A549 (cell line): Measurements from ENCODE around the gene R3HDM2. TPM values are rescaled to one million over a fixed set of nuclear protein-coding genes. Genes with fewer than 3 reads are reported as not detected.

ENCODE experiments used
- ATAC-seq, 2 experiments: fragments of 200-7000 bp in 1 of 2; fragments of >200 bp in 1 of 2; cut with Nextera tagmentation in 1 of 2; cut with Tn5 transposase in 1 of 2; 3 replicates each; pipeline versions ENCODE4 v1.8.0 to v1.9.1; 2018 to 2020; ENCODE audit warnings: mild to moderate bottlenecking in 1 of 2, moderate library complexity in 1 of 2
- CTCF ChIA-PET: fragments of 300-600 bp; sonication (Branson Sonifier 250); formaldehyde crosslinking; extraction: SDS; loops from one replicate; lab custom pipeline; 2021; ENCODE audit warnings: antibody characterized with exemption, inconsistent platforms; lab: Yijun Ruan, JAX
- POLR2A ChIA-PET: fragments of 350-600 bp; formaldehyde crosslinking; extraction: SDS; loops from one replicate; lab custom pipeline; 2021; ENCODE audit warnings: antibody characterized with exemption, inconsistent platforms; lab: Yijun Ruan, JAX
- DNase-seq, 2 experiments: peaks; one replicate each; pipeline versions ENCODE4 v3.0.0 to v3.0.0-alpha.2; 2011 to 2016; ENCODE audit warnings: low read depth in 1 of 2, low spot score in 1 of 2
- FAIRE-seq: peaks from 2 replicates; lab custom pipeline; 2011; peaks lifted over from hg19 to GRCh38; lab: Jason Lieb, UNC
- H3K27ac ChIP-seq, 2 experiments: fragments of >200 bp; sonication (Bioruptor Twin); formaldehyde crosslinking; 3 replicates each; pipeline ENCODE4 v1.5.1; 2016 to 2017
- H3K4me1 ChIP-seq: fragments of >200 bp; sonication (Bioruptor Twin); formaldehyde crosslinking; 3 replicates; pipeline ENCODE4 v1.6.1; 2016
- H3K4me2 ChIP-seq: fragments of >200 bp; sonication (Bioruptor Twin); formaldehyde crosslinking; 3 replicates; pipeline ENCODE4 v1.6.1; 2016
- H3K4me3 ChIP-seq: fragments of >200 bp; sonication (Bioruptor Twin); formaldehyde crosslinking; 3 replicates; pipeline ENCODE4 v1.5.1; 2016
- H3K9me3 ChIP-seq: fragments of >200 bp; sonication (Bioruptor Twin); formaldehyde crosslinking; 3 replicates; pipeline ENCODE4 v1.6.1; 2016
- BHLHE40 ChIP-seq: IDR thresholded peaks from 2 replicates; pipeline ENCODE4 v1.6.1; 2012; ENCODE audit warnings: low read depth, low read length, inconsistent platforms
- CEBPB ChIP-seq, 2 experiments: fragments of >200 bp in 1 of 2; sonication (Bioruptor Twin) in 1 of 2; formaldehyde crosslinking in 1 of 2; IDR thresholded peaks; 2 replicates each; pipeline ENCODE4 v1.6.1; 2012 to 2016
- CHD2 ChIP-seq: fragments of 150-350 bp; IDR thresholded peaks from 2 replicates; pipeline ENCODE4 v1.6.1; 2014; ENCODE audit warnings: low read length; ENCODE audit not compliant: partially characterized antibody
- EP300 ChIP-seq, 2 experiments: fragments of >200 bp; sonication (Bioruptor Twin); formaldehyde crosslinking; IDR thresholded peaks; 2 replicates in 1 of 2; 3 replicates in 1 of 2; pipeline ENCODE4 v1.6.1; 2016 to 2017
- FOSL2 ChIP-seq, 2 experiments: fragments of 450-650 bp in 1 of 2; fragments of >200 bp in 1 of 2; sonication (Bioruptor Twin) in 1 of 2; formaldehyde crosslinking; IDR thresholded peaks; 2 replicates each; pipeline versions ENCODE4 v1.5.0 to v1.6.1; 2016 to 2020; ENCODE audit warnings: mild to moderate bottlenecking in 1 of 2, moderate library complexity in 1 of 2
- HDAC2 ChIP-seq: fragments of 200-600 bp; sonication (generic); IDR thresholded peaks from 2 replicates; pipeline ENCODE4 v1.6.1; 2016
- HEYL ChIP-seq: fragments of 250-450 bp; sonication (Bioruptor Pico); IDR thresholded peaks from 2 replicates; pipeline ENCODE4 v1.8.0; 2021; ENCODE audit warnings: mild to moderate bottlenecking, moderate library complexity
- HOXB13 ChIP-seq: fragments of 250-450 bp; sonication (Bioruptor Pico); IDR thresholded peaks from 2 replicates; pipeline ENCODE4 v1.5.0; 2020; ENCODE audit warnings: low read depth, mild to moderate bottlenecking, moderate library complexity
- JUN ChIP-seq, 2 experiments: fragments of >200 bp; sonication (Bioruptor Twin); formaldehyde crosslinking; IDR thresholded peaks; 2 replicates in 1 of 2; 3 replicates in 1 of 2; pipeline ENCODE4 v1.6.1; 2016 to 2017
- JUNB ChIP-seq: fragments of >200 bp; sonication (Bioruptor Twin); formaldehyde crosslinking; IDR thresholded peaks from 2 replicates; pipeline ENCODE4 v1.6.1; 2016
- KDM1A ChIP-seq: fragments of 200-600 bp; sonication (generic); IDR thresholded peaks from 2 replicates; pipeline ENCODE4 v1.6.1; 2016; ENCODE audit warnings: low read depth, mild to moderate bottlenecking
- MAFK ChIP-seq: fragments of 450-650 bp; IDR thresholded peaks from 2 replicates; pipeline ENCODE4 v1.6.1; 2014; ENCODE audit not compliant: partially characterized antibody
- MAZ ChIP-seq: fragments of 150-350 bp; IDR thresholded peaks from 2 replicates; pipeline ENCODE4 v1.6.1; 2014; ENCODE audit warnings: antibody characterized with exemption, low read depth, low read length, borderline replicate concordance
- MYC ChIP-seq: IDR thresholded peaks from 2 replicates; pipeline ENCODE4 v1.6.1; 2012; ENCODE audit warnings: mild to moderate bottlenecking, inconsistent platforms, low read length, improper control_type of control experiment, borderline replicate concordance
- RAD21 ChIP-seq, 2 experiments: fragments of >200 bp in 1 of 2; sonication (Bioruptor Twin) in 1 of 2; formaldehyde crosslinking in 1 of 2; IDR thresholded peaks in 1 of 2; conservative IDR thresholded peaks in 1 of 2; 2 replicates in 1 of 2; 3 replicates in 1 of 2; pipeline ENCODE4 v1.6.1; 2012 to 2018; ENCODE audit warnings: inconsistent platforms in 1 of 2
- RARB ChIP-seq: fragments of 250-450 bp; sonication (Bioruptor Pico); IDR thresholded peaks from 2 replicates; pipeline ENCODE4 v1.8.0; 2021; ENCODE audit warnings: mild to moderate bottlenecking, moderate library complexity
- RCOR1 ChIP-seq: fragments of 150-350 bp; IDR thresholded peaks from 2 replicates; pipeline ENCODE4 v1.6.1; 2014; ENCODE audit warnings: antibody characterized with exemption, low read length, low read depth
- RFX5 ChIP-seq: fragments of 450-650 bp; IDR thresholded peaks from 2 replicates; pipeline ENCODE4 v1.7.1; 2014; ENCODE audit warnings: antibody characterized with exemption, mild to moderate bottlenecking, moderate library complexity
- RNF2 ChIP-seq: fragments of 200-600 bp; sonication (generic); IDR thresholded peaks from 2 replicates; pipeline ENCODE4 v1.6.1; 2016; ENCODE audit warnings: low read depth, mild to moderate bottlenecking, antibody characterized with exemption, moderate library complexity, borderline replicate concordance
- SMC3 ChIP-seq: fragments of >200 bp; sonication (Bioruptor Twin); formaldehyde crosslinking; IDR thresholded peaks from 3 replicates; pipeline ENCODE4 v1.6.1; 2018; ENCODE audit warnings: inconsistent platforms
- TP53 ChIP-seq: fragments of 250-450 bp; sonication (Bioruptor Pico); IDR thresholded peaks from 2 replicates; pipeline ENCODE4 v1.5.0; 2021; ENCODE audit warnings: mild to moderate bottlenecking, moderate library complexity
- ZFP36 ChIP-seq: fragments of 450-650 bp; IDR thresholded peaks from 2 replicates; pipeline ENCODE4 v1.6.1; 2014; ENCODE audit warnings: borderline replicate concordance; ENCODE audit not compliant: partially characterized antibody
- ZNF302 ChIP-seq: fragments of 250-450 bp; sonication (Bioruptor Pico); IDR thresholded peaks from 2 replicates; pipeline ENCODE4 v1.9.0; 2021; ENCODE audit warnings: inconsistent platforms, mild to moderate bottlenecking, moderate library complexity
- WGBS: methylation state at CpG from one replicate; pipeline ENCODE4 v1.1.6; 2017; ENCODE audit errors: missing lambda C conversion rate; 5-methylcytosine and 5-hydroxymethylcytosine counted together
- polyA plus RNA-seq, 4 experiments: library from polyadenylated mRNA; depleted of rRNA in 3 of 4; stranded (reverse); fragments of >200 nt; fragmentation: RNase III in 1 of 4; extraction: RNeasy Plus Mini Kit Qiagen cat#74134 plus additional on column Dnase treatment in 1 of 4; gene quantifications; 2 replicates in 3 of 4; 3 replicates in 1 of 4; pipeline ENCODE4 v1.2.3, GENCODE V29; 2011 to 2017
- TF ChIP-seq, protein P1 (sequence below): IDR thresholded peaks from 2 replicates; pipeline ENCODE4 v1.6.1; 2012; ENCODE audit warnings: low read depth, borderline replicate concordance
- TF ChIP-seq, protein P2 (sequence below): fragments of >200 bp; sonication (Bioruptor Twin); formaldehyde crosslinking; IDR thresholded peaks from 3 replicates; pipeline ENCODE4 v1.6.1; 2016
- TF ChIP-seq, protein P3 (sequence below): fragments of 250-450 bp; sonication (Bioruptor Pico); IDR thresholded peaks from 2 replicates; pipeline ENCODE4 v1.5.0; 2021; ENCODE audit warnings: mild to moderate bottlenecking, moderate library complexity, borderline replicate concordance

Gene R3HDM2
- polyA plus RNA-seq, 2 of the 4 experiments (the other 2 are of a cell fraction): 14.0 to 30.6 TPM

DNA sequence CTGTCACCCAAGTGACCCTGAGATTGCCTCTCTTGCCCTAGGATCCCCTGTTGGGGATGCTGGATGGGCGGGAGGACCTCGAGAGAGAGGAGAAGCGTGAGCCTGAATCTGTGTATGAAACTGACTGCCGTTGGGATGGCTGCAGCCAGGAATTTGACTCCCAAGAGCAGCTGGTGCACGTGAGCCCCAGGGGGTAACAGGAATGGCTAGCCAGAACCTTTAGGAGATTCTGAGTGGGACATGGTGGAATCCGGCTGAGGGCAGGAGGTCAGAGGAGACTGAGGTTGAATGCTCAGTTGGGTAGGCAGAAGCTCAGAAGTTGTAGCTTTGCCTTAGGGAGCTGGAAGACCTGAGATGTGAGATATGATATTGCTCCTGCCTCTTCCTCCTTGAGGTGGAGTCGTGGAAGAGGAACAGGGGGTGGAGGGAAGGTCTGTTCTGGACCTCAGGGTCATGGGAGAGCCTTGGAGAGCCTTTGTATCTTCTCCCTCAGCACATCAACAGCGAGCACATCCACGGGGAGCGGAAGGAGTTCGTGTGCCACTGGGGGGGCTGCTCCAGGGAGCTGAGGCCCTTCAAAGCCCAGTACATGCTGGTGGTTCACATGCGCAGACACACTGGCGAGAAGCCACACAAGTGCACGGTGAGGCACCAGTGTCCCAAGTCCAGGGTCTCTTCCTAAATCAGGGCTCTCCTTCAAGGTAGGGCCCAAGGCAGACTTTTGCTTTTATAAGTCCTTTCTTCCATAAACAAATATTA is 35.1 kb upstream of the R3HDM2 start (continued):
- TF ChIP-seq RFX5 (no peak), HOXB13 (CRISPR knock-in tag) (no peak), RCOR1 (no peak), JUNB (no peak), KDM1A (no peak), JUN (IDR thresholded peaks at IDR 0.05) (no peak), FOSL2 (IDR thresholded peaks at IDR 0.05) (no peak), FOSL2 (CRISPR knock-in tag; IDR thresholded peaks at IDR 0.05) (no peak), EP300 (IDR thresholded peaks at IDR 0.05) (no peak)
- TF ChIP-seq, protein P1, sequence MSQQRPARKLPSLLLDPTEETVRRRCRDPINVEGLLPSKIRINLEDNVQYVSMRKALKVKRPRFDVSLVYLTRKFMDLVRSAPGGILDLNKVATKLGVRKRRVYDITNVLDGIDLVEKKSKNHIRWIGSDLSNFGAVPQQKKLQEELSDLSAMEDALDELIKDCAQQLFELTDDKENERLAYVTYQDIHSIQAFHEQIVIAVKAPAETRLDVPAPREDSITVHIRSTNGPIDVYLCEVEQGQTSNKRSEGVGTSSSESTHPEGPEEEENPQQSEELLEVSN: no peak

DNA sequence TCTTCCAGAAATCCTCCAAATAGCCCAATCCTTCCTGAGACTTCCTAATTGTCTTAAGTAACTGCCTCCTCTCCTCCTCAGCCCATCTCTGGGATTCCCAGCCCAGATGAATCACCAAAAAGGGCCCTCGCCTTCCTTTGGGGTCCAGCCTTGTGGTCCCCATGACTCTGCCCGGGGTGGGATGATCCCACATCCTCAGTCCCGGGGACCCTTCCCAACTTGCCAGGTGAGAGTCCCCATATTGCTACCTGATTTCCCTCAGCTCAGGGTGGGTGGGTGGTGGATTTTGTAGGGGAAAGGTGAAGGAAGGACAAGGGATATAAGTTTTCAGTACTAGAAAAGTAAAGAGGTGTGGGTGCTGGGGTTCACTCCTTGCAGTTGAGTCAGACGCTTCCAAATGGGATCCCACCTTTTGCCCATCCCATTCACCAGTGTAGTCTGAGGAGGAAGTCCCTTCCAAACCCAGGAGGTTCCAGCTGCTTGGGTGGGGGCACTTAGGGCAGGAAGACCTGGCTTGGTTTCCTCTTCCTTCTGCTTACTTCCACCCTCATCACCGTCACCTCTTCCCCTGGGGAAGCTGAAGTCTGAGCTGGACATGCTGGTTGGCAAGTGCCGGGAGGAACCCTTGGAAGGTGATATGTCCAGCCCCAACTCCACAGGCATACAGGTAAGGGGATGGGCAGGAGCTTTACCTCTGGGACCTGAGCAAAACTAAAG is 34.3 kb upstream of the R3HDM2 start:
- 92% methylated on average over 6 of the region's 6 CpGs for WGBS
- FAIRE-seq (no peak), DNase-seq (no peak), ATAC-seq (no peak)
- TF ChIP-seq RNF2 (no peak), ZFP36 (no peak), ZNF302 (CRISPR knock-in tag) (no peak), KDM1A (no peak), HEYL (CRISPR knock-in tag) (no peak), HOXB13 (CRISPR knock-in tag) (no peak), TP53 (CRISPR knock-in tag) (no peak), CHD2 (no peak), RAD21 (conservative IDR thresholded peaks at IDR 0.05 in 1 of 2, IDR thresholded peaks at IDR 0.05 in 1 of 2) (no peak), MAFK (no peak), CEBPB (IDR thresholded peaks at IDR 0.05) (no peak), RARB (no peak), MAZ (no peak), BHLHE40 (no peak), MYC (no peak), HDAC2 (no peak), SMC3 (no peak)
- TF ChIP-seq, protein P2, sequence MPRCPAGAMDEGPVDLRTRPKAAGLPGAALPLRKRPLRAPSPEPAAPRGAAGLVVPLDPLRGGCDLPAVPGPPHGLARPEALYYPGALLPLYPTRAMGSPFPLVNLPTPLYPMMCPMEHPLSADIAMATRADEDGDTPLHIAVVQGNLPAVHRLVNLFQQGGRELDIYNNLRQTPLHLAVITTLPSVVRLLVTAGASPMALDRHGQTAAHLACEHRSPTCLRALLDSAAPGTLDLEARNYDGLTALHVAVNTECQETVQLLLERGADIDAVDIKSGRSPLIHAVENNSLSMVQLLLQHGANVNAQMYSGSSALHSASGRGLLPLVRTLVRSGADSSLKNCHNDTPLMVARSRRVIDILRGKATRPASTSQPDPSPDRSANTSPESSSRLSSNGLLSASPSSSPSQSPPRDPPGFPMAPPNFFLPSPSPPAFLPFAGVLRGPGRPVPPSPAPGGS: no peak
- TF ChIP-seq, protein P3, sequence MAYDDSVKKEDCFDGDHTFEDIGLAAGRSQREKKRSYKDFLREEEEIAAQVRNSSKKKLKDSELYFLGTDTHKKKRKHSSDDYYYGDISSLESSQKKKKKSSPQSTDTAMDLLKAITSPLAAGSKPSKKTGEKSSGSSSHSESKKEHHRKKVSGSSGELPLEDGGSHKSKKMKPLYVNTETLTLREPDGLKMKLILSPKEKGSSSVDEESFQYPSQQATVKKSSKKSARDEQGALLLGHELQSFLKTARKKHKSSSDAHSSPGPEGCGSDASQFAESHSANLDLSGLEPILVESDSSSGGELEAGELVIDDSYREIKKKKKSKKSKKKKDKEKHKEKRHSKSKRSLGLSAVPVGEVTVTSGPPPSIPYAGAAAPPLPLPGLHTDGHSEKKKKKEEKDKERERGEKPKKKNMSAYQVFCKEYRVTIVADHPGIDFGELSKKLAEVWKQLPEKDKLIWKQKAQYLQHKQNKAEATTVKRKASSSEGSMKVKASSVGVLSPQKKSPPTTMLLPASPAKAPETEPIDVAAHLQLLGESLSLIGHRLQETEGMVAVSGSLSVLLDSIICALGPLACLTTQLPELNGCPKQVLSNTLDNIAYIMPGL (CRISPR knock-in tag): no peak
- CTCF ChIA-PET: interaction anchor here (0.9 to 9.7 kb wide), 4 partner anchors 13 to 194 kb away, joined by 4 to 240 read pairs (median 48); partner anchors contain the start of genes ARHGAP9, INHBE and MARS1
- Histone ChIP-seq H3K4me3 (no peak overlapping the region), H3K4me2 (no peak overlapping the region), H3K9me3 (no peaks in the 10 kb centered on the region), H3K27ac (no peak overlapping the region), H3K4me1 (peaks cover 5% of the 10 kb centered on the region)
- POLR2A ChIA-PET: no interaction called here
